Colon (tissue), 2 donors: ENCODE measurements around the gene RNF186.
"Not testable (repeated sequence)": the region's sequence is repeated elsewhere in the genome, so short reads cannot be mapped to it uniquely, and the experiment has no call there.

Source experiments
- FAIRE-seq: peaks from 2 replicates; lab custom pipeline; 2012; peaks lifted over from hg19 to GRCh38; lab: Jason Lieb, UNC
- donor health status: control.
- donor health status: control.

The RNF186 gene

GRCh38 chr1:19814681-19815503 lies at the start of gene RNF186:
Gene RNF186, minus strand, starts transcription at chr1:19815283. Its CDS starts 182 bp downstream, at chr1:19815101.
- no peak for FAIRE-seq

GRCh38 chr1:19864570-19865160 lies 49.6 kb upstream of the RNF186 start:
- no peak for FAIRE-seq

GRCh38 chr1:19862944-19863343 lies 47.9 kb upstream of the RNF186 start:
- no peak for FAIRE-seq

GRCh38 chr1:19861842-19862530 lies 46.9 kb upstream of the RNF186 start:
- FAIRE-seq, result no peak

- FAIRE-seq, result peak; percentile 18
These were observed 46.0 kb upstream of the RNF186 start for GRCh38 chr1:19861034-19861433.

GRCh38 chr1:19860418-19860817 lies 45.3 kb upstream of the RNF186 start:
- no peak for FAIRE-seq

- FAIRE-seq, result no peak
These were observed 44.8 kb upstream of the RNF186 start for GRCh38 chr1:19859876-19860275.

- FAIRE-seq, result no peak
These were observed 43.8 kb upstream of the RNF186 start for GRCh38 chr1:19858893-19859292.

GRCh38 chr1:19854866-19855265 lies 39.8 kb upstream of the RNF186 start:
- no peak for FAIRE-seq

- FAIRE-seq, result no peak
These were observed 37.0 kb upstream of the RNF186 start for GRCh38 chr1:19852036-19852435.

GRCh38 chr1:19850214-19850613 lies 35.1 kb upstream of the RNF186 start:
- FAIRE-seq, result no peak

- FAIRE-seq, result not testable (repeated sequence)
These were observed 34.2 kb upstream of the RNF186 start for GRCh38 chr1:19849307-19849706.

- FAIRE-seq, result not testable (repeated sequence)
These were observed 32.3 kb upstream of the RNF186 start for GRCh38 chr1:19847334-19847733.

- FAIRE-seq, result peak; percentile 43
These were observed 31.3 kb upstream of the RNF186 start for GRCh38 chr1:19846338-19846737.

- FAIRE-seq, result no peak
These were observed 30.5 kb upstream of the RNF186 start for GRCh38 chr1:19845555-19845954.

- FAIRE-seq, result no peak
These were observed 29.8 kb upstream of the RNF186 start for GRCh38 chr1:19844731-19845495.

GRCh38 chr1:19840228-19840627 lies 25.1 kb upstream of the RNF186 start:
- no peak for FAIRE-seq

- FAIRE-seq, result no peak
These were observed 22.8 kb upstream of the RNF186 start for GRCh38 chr1:19837866-19838265.

GRCh38 chr1:19835578-19835977 lies 20.5 kb upstream of the RNF186 start:
- no peak for FAIRE-seq

- FAIRE-seq, result no peak
These were observed 16.4 kb upstream of the RNF186 start for GRCh38 chr1:19831441-19831840.

GRCh38 chr1:19828546-19828945 lies 13.5 kb upstream of the RNF186 start:
- no peak for FAIRE-seq

GRCh38 chr1:19825298-19825697 lies 10.2 kb upstream of the RNF186 start:
- FAIRE-seq, result no peak
